IMR-90 (cell line): Measurements from ENCODE around the gene SGK2. TPM values are rescaled to one million over a fixed set of nuclear protein-coding genes. Genes with fewer than 3 reads are reported as not detected.

Experiments
- ATAC-seq: fragments of 200-7000 bp; cut with Tn5 transposase; 2 replicates; pipeline ENCODE4 v1.9.1; 2020; ENCODE audit warnings: low read depth, mild to moderate bottlenecking, moderate library complexity
- BruUV-seq: library from RNA; stranded (reverse); fragments of 400-500 nt; replicated peaks from 2 replicates; lab custom pipeline; 2021; lab: Mats Ljungman, UMichigan
- CTCF ChIA-PET: fragments of 300-600 bp; formaldehyde crosslinking; extraction: SDS; loops from one replicate; lab custom pipeline; 2021; ENCODE audit warnings: antibody characterized with exemption; lab: Yijun Ruan, JAX
- POLR2A ChIA-PET: fragments of 300-600 bp; sonication (Branson Sonifier 250); formaldehyde crosslinking; loops from one replicate; lab custom pipeline; 2022; ENCODE audit warnings: antibody characterized with exemption; ENCODE audit not compliant: unreplicated experiment; lab: Charles Lee
- DNase-seq: peaks from one replicate; pipeline ENCODE4 v3.0.0; 2013
- H2AFZ ChIP-seq: replicated peaks from 2 replicates; pipeline ENCODE3; 2013; ENCODE audit warnings: low read length, mild to moderate bottlenecking; ENCODE audit not compliant: poor library complexity
- H2AK5ac ChIP-seq: 2 replicates; pipeline ENCODE4 v1.6.1; 2013; ENCODE audit warnings: low read depth, low read length, inconsistent platforms
- H2AK9ac ChIP-seq: replicated peaks from 2 replicates; pipeline ENCODE3; 2013; ENCODE audit warnings: mild to moderate bottlenecking, low read depth, low read length, moderate library complexity; ENCODE audit not compliant: poor library complexity
- H2BK120ac ChIP-seq: 2 replicates; pipeline ENCODE4 v1.6.1; 2013; ENCODE audit warnings: low read depth, low read length, inconsistent platforms
- H2BK15ac ChIP-seq: 3 replicates; pipeline ENCODE4 v1.6.1; 2013; ENCODE audit warnings: low read depth, low read length, inconsistent platforms
- H2BK20ac ChIP-seq: 2 replicates; pipeline ENCODE4 v1.6.1; 2013; ENCODE audit warnings: low read depth, mild to moderate bottlenecking, inconsistent platforms, low read length, moderate library complexity
- H2BK5ac ChIP-seq: 2 replicates; pipeline ENCODE4 v1.6.1; 2013; ENCODE audit warnings: mild to moderate bottlenecking, low read depth, low read length, inconsistent platforms; ENCODE audit not compliant: poor library complexity, severe bottlenecking
- H3K14ac ChIP-seq: replicated peaks from 2 replicates; pipeline ENCODE4 v1.6.1; 2013; ENCODE audit warnings: low read depth, low read length, inconsistent platforms
- H3K18ac ChIP-seq: 2 replicates; pipeline ENCODE4 v1.6.1; 2013; ENCODE audit warnings: low read depth, low read length, control low read depth
- H3K23ac ChIP-seq: 2 replicates; pipeline ENCODE4 v1.6.1; 2013; ENCODE audit warnings: low read depth, low read length, inconsistent platforms
- H3K27ac ChIP-seq: 2 replicates; pipeline ENCODE4 v1.5.1; 2013; ENCODE audit warnings: mild to moderate bottlenecking, control low read depth, low read length; ENCODE audit not compliant: insufficient read depth
- H3K27me3 ChIP-seq: 2 replicates; pipeline ENCODE4 v1.6.1; 2013; ENCODE audit warnings: low read length; ENCODE audit not compliant: control insufficient read depth, insufficient read depth
- H3K36me3 ChIP-seq: 2 replicates; pipeline ENCODE4 v1.6.1; 2013; ENCODE audit warnings: low read length, mixed read lengths; ENCODE audit not compliant: control insufficient read depth, insufficient read depth
- H3K4ac ChIP-seq: 2 replicates; pipeline ENCODE4 v1.6.1; 2013; ENCODE audit warnings: low read depth, low read length, inconsistent platforms
- H3K4me1 ChIP-seq: 2 replicates; pipeline ENCODE4 v1.6.1; 2013; ENCODE audit warnings: low read length, mixed read lengths; ENCODE audit not compliant: control insufficient read depth, insufficient read depth
- H3K4me2 ChIP-seq: 2 replicates; pipeline ENCODE4 v1.6.1; 2013; ENCODE audit warnings: low read depth, mild to moderate bottlenecking, control low read depth, low read length, moderate library complexity
- H3K4me3 ChIP-seq: 2 replicates; pipeline ENCODE4 v1.5.1; 2013; ENCODE audit warnings: low read depth, mild to moderate bottlenecking, control low read depth, low read length, moderate library complexity; ENCODE audit not compliant: insufficient read depth
- H3K56ac ChIP-seq: 2 replicates; pipeline ENCODE4 v1.6.1; 2013; ENCODE audit warnings: low read length, inconsistent platforms; ENCODE audit not compliant: insufficient read depth; ENCODE audit errors: extremely low read depth
- H3K79me1 ChIP-seq, 2 experiments: 2 replicates each; pipeline ENCODE4 v1.6.1; 2013; ENCODE audit warnings: low read length in 2 of 2, inconsistent platforms in 1 of 2, low read depth in 1 of 2
- H3K9ac ChIP-seq: 2 replicates; pipeline ENCODE4 v1.6.1; 2013; ENCODE audit warnings: low read depth, low read length, control low read depth
- H3K9me1 ChIP-seq: 2 replicates; pipeline ENCODE4 v1.6.1; 2013; ENCODE audit warnings: low read length, inconsistent platforms; ENCODE audit not compliant: insufficient read depth
- H3K9me3 ChIP-seq: 2 replicates; pipeline ENCODE4 v1.6.1; 2013; ENCODE audit warnings: low read length; ENCODE audit not compliant: control insufficient read depth, insufficient read depth
- H4K20me1 ChIP-seq: 2 replicates; pipeline ENCODE4 v1.6.1; 2013; ENCODE audit warnings: low read length, inconsistent platforms; ENCODE audit not compliant: insufficient read depth
- H4K5ac ChIP-seq: 2 replicates; pipeline ENCODE4 v1.6.1; 2013; ENCODE audit warnings: mild to moderate bottlenecking, low read depth, low read length, control low read depth
- H4K8ac ChIP-seq, 2 experiments: 2 replicates each; pipeline ENCODE4 v1.6.1; 2013; ENCODE audit warnings: low read depth in 2 of 2, low read length in 2 of 2, control low read depth in 1 of 2, inconsistent platforms in 1 of 2
- H4K91ac ChIP-seq: 2 replicates; pipeline ENCODE4 v1.6.1; 2013; ENCODE audit warnings: low read depth, low read length, inconsistent platforms; ENCODE audit not compliant: insufficient read depth
- BHLHE40 ChIP-seq: fragments of 150-350 bp; IDR thresholded peaks from 2 replicates; pipeline ENCODE4 v1.6.1; 2016; ENCODE audit warnings: mild to moderate bottlenecking, low read depth, low read length
- CEBPB ChIP-seq: IDR thresholded peaks from 2 replicates; pipeline ENCODE4 v1.6.1; 2012; ENCODE audit warnings: low read depth, low read length, improper control_type of control experiment
- CHD1 ChIP-seq: IDR thresholded peaks from 2 replicates; pipeline ENCODE4 v1.6.1; 2012; ENCODE audit warnings: low read depth, low read length, improper control_type of control experiment
- CTCF ChIP-seq: conservative IDR thresholded peaks from 2 replicates; pipeline ENCODE4 v1.5.1; 2012; ENCODE audit warnings: mild to moderate bottlenecking, low read depth, low read length, improper control_type of control experiment
- FOS ChIP-seq: fragments of 150-350 bp; IDR thresholded peaks from 2 replicates; pipeline ENCODE4 v1.6.1; 2016; ENCODE audit warnings: low read depth, low read length
- MXI1 ChIP-seq: IDR thresholded peaks from 2 replicates; pipeline ENCODE4 v1.6.1; 2012; ENCODE audit warnings: low read depth, mild to moderate bottlenecking, low read length, moderate library complexity, borderline replicate concordance
- POLR2A ChIP-seq: IDR thresholded peaks from 2 replicates; pipeline ENCODE4 v1.6.1; 2012; ENCODE audit warnings: mild to moderate bottlenecking, low read depth, low read length
- RAD21 ChIP-seq: IDR thresholded peaks from 2 replicates; pipeline ENCODE4 v1.6.1; 2012; ENCODE audit warnings: low read length, improper control_type of control experiment
- RCOR1 ChIP-seq: IDR thresholded peaks from 2 replicates; pipeline ENCODE4 v1.6.1; 2012; ENCODE audit warnings: mild to moderate bottlenecking, low read length, improper control_type of control experiment; ENCODE audit not compliant: insufficient replicate concordance
- RFX5 ChIP-seq: IDR thresholded peaks from 2 replicates; pipeline ENCODE4 v1.8.0; 2012; ENCODE audit warnings: low read depth, mild to moderate bottlenecking, low read length, moderate library complexity
- SMC3 ChIP-seq: fragments of 150-350 bp; IDR thresholded peaks from 2 replicates; pipeline ENCODE4 v1.6.1; 2016; ENCODE audit warnings: low read depth, mild to moderate bottlenecking, antibody characterized with exemption, low read length, moderate library complexity
- USF2 ChIP-seq: fragments of 150-350 bp; IDR thresholded peaks from 2 replicates; pipeline ENCODE4 v1.6.1; 2017; ENCODE audit warnings: mild to moderate bottlenecking, antibody characterized with exemption, low read length, low read depth
- WGBS, 2 experiments: methylation state at CpG; one replicate each; pipeline versions ENCODE4 v1.1.5 to v1.1.7; 2013; ENCODE audit warnings: missing lambda C conversion rate in 2 of 2; ENCODE audit not compliant: insufficient read length in 1 of 2; ENCODE audit errors: extremely low coverage in 2 of 2; 5-methylcytosine and 5-hydroxymethylcytosine counted together
- dilution Hi-C: fragments of 300-500 bp; cut with HindIII; formaldehyde crosslinking; loops from one replicate; pipeline ENCODE4 v1.14.3; 2018; ENCODE audit warnings: low sequenced_read_pairs; ENCODE audit not compliant: unreplicated experiment
- in situ Hi-C: fragments of 300-500 bp; cut with MboI; formaldehyde crosslinking; loops from 3 replicates; pipeline ENCODE4 v1.14.3; 2019; ENCODE audit warnings: low sequenced_read_pairs, inconsistent platforms, mixed read lengths
- intact Hi-C: fragments of 100-400 bp; cut with micrococcal nuclease; formaldehyde crosslinking; loops from 2 replicates; pipeline ENCODE4 v1.10.0; 2022
- polyA plus RNA-seq, 3 experiments: library from polyadenylated mRNA; depleted of rRNA; stranded (reverse); fragments of >200 nt; gene quantifications; 2 replicates each; pipeline ENCODE4 v1.2.3, GENCODE V29; 2012; ENCODE audit warnings: low replicate concordance in 1 of 3
- total RNA-seq: library from RNA; depleted of rRNA; stranded (reverse); fragments of >200 nt; gene quantifications from 2 replicates; pipeline ENCODE4 v1.2.3, GENCODE V29; 2012
- TF ChIP-seq, protein P1 (sequence below): fragments of 150-350 bp; IDR thresholded peaks from 2 replicates; pipeline ENCODE4 v1.6.1; 2016; ENCODE audit warnings: low read depth, mild to moderate bottlenecking, low read length, moderate library complexity, borderline replicate concordance

SGK2 gene
- total and polyA plus RNA-seq, 2 of the 4 experiments (the other 2 are of a cell fraction): under 0.01 to 0.10 TPM

DNA sequence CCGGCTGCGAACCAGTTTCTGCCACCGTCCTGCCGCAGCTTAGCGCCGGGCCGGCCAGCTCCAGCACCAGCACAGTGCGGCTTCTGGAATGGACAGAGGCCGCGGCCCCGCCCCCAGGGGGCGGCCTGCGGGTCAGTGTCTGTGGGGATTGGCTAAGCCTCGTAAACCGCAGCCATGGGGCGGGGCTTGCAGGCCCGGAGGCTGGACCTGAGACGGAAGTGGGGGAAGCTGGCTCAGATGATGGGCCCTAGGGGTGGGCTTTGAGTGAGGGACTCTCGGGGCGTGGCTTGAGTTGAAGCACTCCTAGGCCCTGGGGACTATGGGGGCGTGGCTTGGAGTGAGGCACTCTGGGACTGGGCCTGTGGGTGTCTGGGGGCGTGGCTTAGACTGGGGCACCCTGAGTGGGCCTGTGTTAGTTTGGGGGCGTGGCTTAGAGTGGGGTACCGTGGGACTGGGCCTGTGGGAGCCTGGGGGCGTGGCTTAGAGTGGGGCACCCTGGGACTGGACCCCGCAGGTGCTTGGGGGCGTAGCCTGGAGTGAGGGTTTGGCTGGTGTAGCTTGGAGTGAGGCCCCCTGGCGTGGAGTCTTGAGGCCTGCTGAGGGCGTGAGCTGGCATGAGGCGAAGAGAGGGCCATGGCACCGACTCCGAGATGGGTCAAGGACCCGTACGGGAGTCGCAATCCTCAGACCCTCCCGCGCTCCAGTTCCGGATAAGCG lies 44.7 kb upstream of the SGK2 start:
- DNase-seq (peak; percentile 98), ATAC-seq (peak; percentile 94)
- peak overlapping the region; percentile 65; the same call in 1 of the 2 replicates for H3K9ac ChIP-seq
- no peak overlapping the region for H4K5ac ChIP-seq
- H4K91ac ChIP-seq: peak overlapping the region; percentile 47; the same call in 1 of the 2 replicates
- dilution Hi-C loops (no loop called here), in situ Hi-C loops (no loop called here), intact Hi-C loops (loop anchor here (2.0 kb wide), 1 partner anchor 55 kb away; no protein-coding TSS in a partner anchor)
- H2AFZ ChIP-seq: peak overlapping the region; percentile 96
- no peak overlapping the region for H2AK5ac ChIP-seq
- peak overlapping the region; percentile 35 for H3K4ac ChIP-seq
- H3K9me3 ChIP-seq: no peaks in the 10 kb centered on the region
- no peaks in the 10 kb centered on the region for H3K27me3 ChIP-seq
- no peak overlapping the region for H2BK120ac ChIP-seq
- H3K4me2 ChIP-seq: peak overlapping the region; percentile 91
- 28% methylated on average over 14 of the region's 39 CpGs; no CpG with 5 or more reads in 1 of the 2 experiments for WGBS, 2 experiments
- ChIA-PET POLR2A (interaction anchor here (0.9 kb wide), 1 partner anchor 11 kb away, joined by 3 read pairs; no protein-coding TSS in a partner anchor), CTCF (interaction anchor here (0.8 kb wide), 1 partner anchor 17 kb away, joined by 3 read pairs; no protein-coding TSS in a partner anchor)
- H2BK15ac ChIP-seq: no peak overlapping the region
- H3K4me1 ChIP-seq: 0 out of 2 replicates have a peak, but pooled peaks cover 4% of the 10 kb centered on the region
- H4K20me1 ChIP-seq: no peaks in the 10 kb centered on the region
- H3K27ac ChIP-seq: peak overlapping the region; percentile 52
- H3K9me1 ChIP-seq: peaks cover 5% of the 10 kb centered on the region
- peak overlapping the region; percentile 56 for H2BK5ac ChIP-seq
- 0 out of 2 replicates have a peak overlapping the region, but pooled peaks have one; percentile 11 for H3K23ac ChIP-seq
- H3K79me1 ChIP-seq: peaks cover 0 to 9% of the 10 kb centered on the region in 2 experiments; a peak in 2 of 4 replicates
- H4K8ac ChIP-seq: peak overlapping the region; percentile 31 to 76; a peak in 2 of 4 replicates
- no peak overlapping the region for H3K18ac ChIP-seq
- no TSS peak for BruUV-seq
- H2AK9ac ChIP-seq: peak overlapping the region; percentile 91
- H3K4me3 ChIP-seq: peak overlapping the region; percentile 92
- no peak overlapping the region for H3K56ac ChIP-seq
- H2BK20ac ChIP-seq: no peak overlapping the region
- H3K14ac ChIP-seq: peak overlapping the region; percentile 55; the same call in 1 of the 2 replicates
- H3K36me3 ChIP-seq: no peaks in the 10 kb centered on the region
- no peak for TF ChIP-seq USF2
- no peak for TF ChIP-seq BHLHE40
- no peak for TF ChIP-seq MXI1
- no peak for TF ChIP-seq RAD21
- no peak for TF ChIP-seq POLR2A
- TF ChIP-seq, protein P1, sequence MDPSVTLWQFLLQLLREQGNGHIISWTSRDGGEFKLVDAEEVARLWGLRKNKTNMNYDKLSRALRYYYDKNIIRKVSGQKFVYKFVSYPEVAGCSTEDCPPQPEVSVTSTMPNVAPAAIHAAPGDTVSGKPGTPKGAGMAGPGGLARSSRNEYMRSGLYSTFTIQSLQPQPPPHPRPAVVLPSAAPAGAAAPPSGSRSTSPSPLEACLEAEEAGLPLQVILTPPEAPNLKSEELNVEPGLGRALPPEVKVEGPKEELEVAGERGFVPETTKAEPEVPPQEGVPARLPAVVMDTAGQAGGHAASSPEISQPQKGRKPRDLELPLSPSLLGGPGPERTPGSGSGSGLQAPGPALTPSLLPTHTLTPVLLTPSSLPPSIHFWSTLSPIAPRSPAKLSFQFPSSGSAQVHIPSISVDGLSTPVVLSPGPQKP: no peak
- TF ChIP-seq RCOR1: no peak
- no peak for TF ChIP-seq CHD1
- TF ChIP-seq FOS: no peak
- no peak for TF ChIP-seq CEBPB
- TF ChIP-seq RFX5: no peak
- peak; percentile 31; the same call in 1 of the 2 replicates for TF ChIP-seq CTCF
- no peak for TF ChIP-seq SMC3
